Endothelial cell of umbilical vein (primary cell): ENCODE results near the gene ARPC2. TPM values are rescaled to one million over a fixed set of nuclear protein-coding genes. Genes with fewer than 3 reads are reported as not detected.

Source experiments
- BruUV-seq: library from RNA; stranded (reverse); fragments of 400-500 nt; replicated peaks from 2 replicates; lab custom pipeline; 2021; lab: Mats Ljungman, UMichigan
- CTCF ChIA-PET: fragments of 300-600, 350-600 bp; sonication (Branson Sonifier 250); formaldehyde crosslinking; loops from one replicate; lab custom pipeline; 2021; ENCODE audit warnings: antibody characterized with exemption, inconsistent platforms; lab: Charles Lee
- POLR2A ChIA-PET: fragments of 300-600, 350-600 bp; sonication (Branson Sonifier 250); formaldehyde crosslinking; loops from one replicate; lab custom pipeline; 2021; ENCODE audit warnings: antibody characterized with exemption, inconsistent platforms; lab: Charles Lee
- DNase-seq: peaks from one replicate; pipeline ENCODE4 v3.0.0-alpha.2; 2011; ENCODE audit warnings: low read depth, low spot score
- FAIRE-seq: peaks from 2 replicates; lab custom pipeline; 2011; peaks lifted over from hg19 to GRCh38; lab: Jason Lieb, UNC
- H2AFZ ChIP-seq: 2 replicates; pipeline ENCODE4 v1.6.0; 2012; ENCODE audit warnings: low read depth, low read length, control low read depth, inconsistent platforms
- H3K27ac ChIP-seq: 2 replicates; pipeline ENCODE4 v1.5.1; 2011; ENCODE audit warnings: low read depth, mild to moderate bottlenecking, control low read depth, low read length, moderate library complexity; ENCODE audit not compliant: insufficient read depth
- H3K27me3 ChIP-seq, 2 experiments: 2 replicates each; pipeline versions ENCODE4 v1.6.0 to v1.6.1; 2011; ENCODE audit warnings: low read length in 2 of 2, mixed read lengths in 1 of 2; ENCODE audit not compliant: control insufficient read depth in 2 of 2, insufficient read depth in 2 of 2
- H3K36me3 ChIP-seq, 2 experiments: 2 replicates in 1 of 2; 3 replicates in 1 of 2; pipeline ENCODE4 v1.5.1; 2011; ENCODE audit warnings: low read length in 2 of 2, mild to moderate bottlenecking in 1 of 2, moderate library complexity in 1 of 2; ENCODE audit not compliant: control insufficient read depth in 2 of 2, insufficient read depth in 2 of 2; ENCODE audit errors: extremely low read depth in 1 of 2
- H3K4me1 ChIP-seq: 3 replicates; pipeline ENCODE4 v1.5.1; 2011; ENCODE audit warnings: mild to moderate bottlenecking, low read length; ENCODE audit not compliant: control insufficient read depth, insufficient read depth; ENCODE audit errors: extremely low read depth
- H3K4me2 ChIP-seq: 2 replicates; pipeline ENCODE4 v1.6.1; 2011; ENCODE audit warnings: low read length, control low read depth, mixed read lengths; ENCODE audit not compliant: insufficient read depth
- H3K4me3 ChIP-seq, 3 experiments: fragments of 200-600 bp in 1 of 3; sonication (generic), shearing (Covaris generic) in 1 of 3; replicated peaks in 1 of 3; 2 replicates each; pipeline ENCODE4 v1.5.1; 2011 to 2016; ENCODE audit warnings: control low read depth in 3 of 3, low read length in 3 of 3, mild to moderate bottlenecking in 2 of 3, inconsistent platforms in 1 of 3, low read depth in 1 of 3, moderate library complexity in 1 of 3; ENCODE audit not compliant: insufficient read depth in 1 of 3
- H3K79me2 ChIP-seq: 2 replicates; pipeline ENCODE4 v1.6.0; 2012; ENCODE audit warnings: low read length, inconsistent platforms; ENCODE audit not compliant: control insufficient read depth, insufficient read depth
- H3K9ac ChIP-seq: replicated peaks from 2 replicates; pipeline ENCODE3; 2011; ENCODE audit warnings: low read length, control low read depth; ENCODE audit not compliant: insufficient read depth; ENCODE audit errors: extremely low read depth
- H3K9me1 ChIP-seq: replicated peaks from 3 replicates; pipeline ENCODE4 v1.6.0; 2011; ENCODE audit warnings: mild to moderate bottlenecking, low read length; ENCODE audit not compliant: control insufficient read depth, insufficient read depth; ENCODE audit errors: extremely low read depth
- H3K9me3 ChIP-seq: replicated peaks from 2 replicates; pipeline ENCODE4 v1.5.1; 2012; ENCODE audit warnings: low read length, inconsistent platforms; ENCODE audit not compliant: control insufficient read depth, insufficient read depth
- H4K20me1 ChIP-seq: replicated peaks from 2 replicates; pipeline ENCODE3; 2011; ENCODE audit warnings: mild to moderate bottlenecking, low read length; ENCODE audit not compliant: control insufficient read depth, insufficient read depth; ENCODE audit errors: extremely low read depth
- MYC ChIP-seq: IDR thresholded peaks from one replicate; pipeline ENCODE4 v1.6.1; 2011; ENCODE audit warnings: mild to moderate bottlenecking, low read depth, low read length
- dilution Hi-C: fragments of 300-500 bp; cut with MboI; formaldehyde crosslinking; loops from one replicate; pipeline ENCODE4 v1.15.0; 2019; ENCODE audit warnings: low sequenced_read_pairs; ENCODE audit not compliant: extremely low pct_ligation_motif_present
- intact Hi-C: fragments of 100-400 bp; cut with micrococcal nuclease; formaldehyde crosslinking; loops from one replicate; pipeline ENCODE4 v1.10.0; 2022
- polyA plus RNA-seq, 4 experiments: library from polyadenylated mRNA; depleted of rRNA in 3 of 4; stranded (reverse) in 3 of 4; unstranded in 1 of 4; fragments of >200 nt; gene quantifications; 2 replicates each; pipeline versions ENCODE4 v1.2.1 to v1.2.3, GENCODE V29; 2011 to 2012; ENCODE audit warnings: missing spikeins in 1 of 4
- total RNA-seq: library from RNA; stranded (reverse); gene quantifications from 2 replicates; pipeline ENCODE4 v1.2.3, GENCODE V29; 2021
- TF ChIP-seq, protein P1 (sequence below), 2 donors: IDR thresholded peaks; 1 replicate in 1 of 2; 2 replicates in 1 of 2; pipeline ENCODE4 v1.5.1; 2011; ENCODE audit warnings: low read length in 2 of 2, mild to moderate bottlenecking in 2 of 2, moderate library complexity in 2 of 2, control low read depth in 1 of 2, inconsistent platforms in 1 of 2, low read depth in 1 of 2; ENCODE audit not compliant: insufficient read depth in 1 of 2; ENCODE audit errors: extremely low read depth in 1 of 2

Gene ARPC2
- total and polyA plus RNA-seq, 2 donors (not counting 3 experiments of a cell fraction or from before 2014, with no cell fraction given): 417 to 455 TPM

DNA sequence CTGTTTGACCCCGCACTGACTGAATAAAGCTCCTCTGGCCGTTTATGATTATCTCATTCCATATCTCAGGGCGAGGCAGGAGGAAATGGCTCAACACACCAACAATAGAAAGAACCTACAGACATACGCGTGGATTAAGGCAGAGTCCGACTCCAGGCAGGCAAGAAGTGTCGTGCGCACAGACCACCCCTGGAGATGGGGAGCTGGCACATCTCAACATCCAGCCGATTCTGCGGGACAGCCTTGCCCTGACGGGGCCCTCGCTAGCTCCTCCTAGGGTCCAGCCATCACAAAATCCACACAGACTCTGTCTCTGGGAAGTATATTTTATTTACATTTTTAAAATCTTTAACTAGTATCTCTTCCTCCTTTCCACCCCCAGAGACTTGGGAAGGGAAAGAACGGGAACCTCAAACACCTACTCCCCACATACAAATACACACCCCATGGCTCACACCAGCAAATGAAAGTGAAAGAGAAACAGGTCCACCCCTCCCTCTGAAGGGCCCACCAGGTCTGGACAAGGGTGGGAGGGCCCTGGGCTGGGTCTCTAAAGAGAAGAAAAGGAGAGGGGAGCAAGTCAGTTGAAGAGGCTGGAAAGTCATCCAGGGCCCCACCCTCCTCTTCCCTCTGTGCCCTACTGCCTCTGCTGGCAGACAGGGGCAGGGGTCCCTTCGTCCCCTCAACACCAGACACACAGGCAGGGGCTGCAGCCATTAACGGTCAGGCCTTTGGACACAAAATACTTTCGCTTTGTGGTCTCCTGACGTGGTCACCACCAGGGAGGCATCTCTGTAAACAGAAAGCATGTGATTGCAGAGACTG is 47.0 kb downstream of the ARPC2 start:
- no peak for FAIRE-seq

More for the DNA sequence above, 47.0 kb downstream of the ARPC2 start:
- DNase-seq: no peak
- ChIA-PET POLR2A (no interaction called here), CTCF (no interaction called here)
- Histone ChIP-seq H4K20me1 (no peaks in the 10 kb centered on the region), H3K9me3 (no peaks in the 10 kb centered on the region), H3K27me3 (no peaks in the 10 kb centered on the region), H3K36me3 (peaks cover 0 to 37% of the 10 kb centered on the region in 2 experiments), H3K27ac (no peak overlapping the region), H3K4me2 (no peak overlapping the region), H3K9me1 (no peaks in the 10 kb centered on the region), H3K79me2 (peaks cover under 1% of the 10 kb centered on the region), H3K4me3 (no peak overlapping the region), H3K9ac (no peak overlapping the region), H3K4me1 (peaks cover 9% of the 10 kb centered on the region), H2AFZ (no peak overlapping the region)
- dilution Hi-C loops (no loop called here), intact Hi-C loops (no loop called here)
- no TSS peak for BruUV-seq
- no peak for TF ChIP-seq MYC
- TF ChIP-seq, protein P1, sequence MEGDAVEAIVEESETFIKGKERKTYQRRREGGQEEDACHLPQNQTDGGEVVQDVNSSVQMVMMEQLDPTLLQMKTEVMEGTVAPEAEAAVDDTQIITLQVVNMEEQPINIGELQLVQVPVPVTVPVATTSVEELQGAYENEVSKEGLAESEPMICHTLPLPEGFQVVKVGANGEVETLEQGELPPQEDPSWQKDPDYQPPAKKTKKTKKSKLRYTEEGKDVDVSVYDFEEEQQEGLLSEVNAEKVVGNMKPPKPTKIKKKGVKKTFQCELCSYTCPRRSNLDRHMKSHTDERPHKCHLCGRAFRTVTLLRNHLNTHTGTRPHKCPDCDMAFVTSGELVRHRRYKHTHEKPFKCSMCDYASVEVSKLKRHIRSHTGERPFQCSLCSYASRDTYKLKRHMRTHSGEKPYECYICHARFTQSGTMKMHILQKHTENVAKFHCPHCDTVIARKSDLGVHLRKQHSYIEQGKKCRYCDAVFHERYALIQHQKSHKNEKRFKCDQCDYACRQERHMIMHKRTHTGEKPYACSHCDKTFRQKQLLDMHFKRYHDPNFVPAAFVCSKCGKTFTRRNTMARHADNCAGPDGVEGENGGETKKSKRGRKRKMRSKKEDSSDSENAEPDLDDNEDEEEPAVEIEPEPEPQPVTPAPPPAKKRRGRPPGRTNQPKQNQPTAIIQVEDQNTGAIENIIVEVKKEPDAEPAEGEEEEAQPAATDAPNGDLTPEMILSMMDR (IDR thresholded peaks at IDR 0.05; ENCODE audit: extremely low read depth in 1 of 2, insufficient read depth in 1 of 2, low read depth in 1 of 2, low read length in 2 of 2): peak in 1 of 2 donors; percentile 3
